ENCODE measurements around the gene EDNRA. TPM values are rescaled to one million over a fixed set of nuclear protein-coding genes. Genes with fewer than 3 reads are reported as not detected.
A peak's percentile ranks its signal among the peaks of the same experiment; 100 is the strongest.

EDNRA gene
- total and polyA plus RNA-seq, 2 of the 8 experiments (the other 6 are each of a cell fraction or from before 2014, with no cell fraction given) = 1.7 to 3.3 TPM

DNA sequence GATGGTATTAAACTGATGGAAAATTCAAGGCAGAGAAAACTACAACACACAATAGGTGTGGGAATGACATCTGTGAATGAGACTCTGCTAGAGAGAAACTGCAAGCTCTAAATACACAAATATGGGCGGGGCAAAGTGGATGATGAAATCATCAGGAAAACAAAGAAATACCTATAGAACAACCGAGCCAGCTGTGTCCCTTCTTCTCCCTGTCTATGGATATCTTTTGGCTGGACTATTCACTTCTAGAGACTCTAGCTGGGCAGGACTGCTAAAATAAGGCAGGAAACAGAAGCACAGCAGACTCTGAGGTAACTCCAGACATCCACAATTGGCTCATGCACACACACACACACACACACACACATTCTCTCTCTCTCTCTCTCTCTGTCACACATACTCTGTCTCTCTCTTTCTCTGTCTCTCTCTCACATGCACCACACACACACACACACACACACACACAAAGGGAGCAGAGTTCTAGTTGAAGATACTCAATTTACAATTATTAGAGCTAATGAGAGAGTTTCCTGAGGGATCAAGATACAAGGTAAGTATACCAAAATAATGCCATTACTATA lies 27.2 kb upstream of the EDNRA start:
- H3K4ac ChIP-seq (replicated peaks; ENCODE audit: insufficient read length, low read depth, low read length) = no peak overlapping the region
- TF ChIP-seq TCF12 (IDR thresholded peaks at IDR 0.05; ENCODE audit: low read depth, low read length) = no peak
- TF ChIP-seq CEBPB (IDR thresholded peaks at IDR 0.05; ENCODE audit: low read depth, low read length) = peak; percentile 70
- H3K27ac ChIP-seq (ENCODE audit: low read depth, low read length) = no peak overlapping the region
- H3K18ac ChIP-seq (ENCODE audit: extremely low read depth, low read length) = no peak overlapping the region
- no peak overlapping the region for H4K91ac ChIP-seq (replicated peaks; ENCODE audit: insufficient read length, low read length)
- no peak overlapping the region for H2BK20ac ChIP-seq (ENCODE audit: low read length)
- H2BK15ac ChIP-seq (ENCODE audit: low read length) = no peak overlapping the region
- no peak overlapping the region for H2BK120ac ChIP-seq (replicated peaks; ENCODE audit: low read depth, low read length)
- no peaks in the 10 kb centered on the region for H3K79me1 ChIP-seq (ENCODE audit: low read depth, low read length)
- no peak overlapping the region for H3K56ac ChIP-seq (replicated peaks; ENCODE audit: insufficient read length, low read depth, low read length)
- no peak overlapping the region for H3K4me3 ChIP-seq (ENCODE audit: extremely low read depth in 1 of 4, insufficient read depth in 2 of 4, low read depth in 3 of 4, low read length in 4 of 4)
- no peak overlapping the region for H3K4me2 ChIP-seq (ENCODE audit: insufficient read depth in 1 of 2, low read depth in 2 of 2, low read length in 2 of 2)
- no peaks in the 10 kb centered on the region; the same call in 1 of the 2 replicates for H3K23me2 ChIP-seq (ENCODE audit: low read depth, low read length)
- H4K8ac ChIP-seq (ENCODE audit: extremely low read depth, insufficient read depth, low read length) = no peak overlapping the region
- ChIA-PET CTCF (ENCODE audit: partially characterized antibody) (no interaction called here), POLR2A (ENCODE audit: partially characterized antibody) (interaction anchor here (0.6 to 1.0 kb wide), 2 partner anchors 28 to 119 kb away, joined by 4 to 5 read pairs; partner anchors contain the start of gene EDNRA)
- H3K14ac ChIP-seq (ENCODE audit: insufficient read length) = no peak overlapping the region
- DNase-seq (ENCODE audit: low read depth in 1 of 2, low spot score in 2 of 2) (no peak), FAIRE-seq (no peak)
- no peaks in the 10 kb centered on the region for H3K4me1 ChIP-seq (replicated peaks in 1 of 4; ENCODE audit: control insufficient read depth in 3 of 4, insufficient read depth in 4 of 4, low read length in 3 of 4)
- H2BK5ac ChIP-seq (ENCODE audit: low read depth, low read length) = no peak overlapping the region
- H4K20me1 ChIP-seq (replicated peaks in 1 of 2; ENCODE audit: control insufficient read depth in 1 of 2, insufficient read depth in 2 of 2, low read length in 2 of 2) = no peaks in the 10 kb centered on the region
- H3K9ac ChIP-seq (replicated peaks in 1 of 4; ENCODE audit: extremely low read depth in 1 of 4, low read depth in 3 of 4, low read length in 3 of 4) = no peak overlapping the region
- H4K5ac ChIP-seq (ENCODE audit: insufficient read length, low read depth, low read length) = no peak overlapping the region
- 78% methylated on average over 2 of the region's 2 CpGs; no CpG with 5 or more reads in 1 of the 2 experiments for WGBS, 2 experiments (ENCODE audit: extremely low coverage in 1 of 2, insufficient coverage in 1 of 2, insufficient read length in 1 of 2, insufficient replicate concordance in 2 of 2, low coverage in 1 of 2, low lambda C conversion rate in 2 of 2, missing lambda C conversion rate in 1 of 2)
- H2AFZ ChIP-seq (ENCODE audit: low read length) = no peak overlapping the region
- no peaks in the 10 kb centered on the region for H3K27me3 ChIP-seq (replicated peaks in 1 of 4; ENCODE audit: control insufficient read depth in 3 of 4, extremely low read depth in 1 of 4, insufficient read depth in 3 of 4, low read length in 3 of 4)
- no peak overlapping the region for H2AK5ac ChIP-seq (ENCODE audit: low read depth, low read length)
- no peaks in the 10 kb centered on the region for H3K9me3 ChIP-seq (ENCODE audit: insufficient read depth in 2 of 2, low read depth in 1 of 2, low read length in 1 of 2)
- H3K23ac ChIP-seq (ENCODE audit: insufficient read length) = no peak overlapping the region
- no peaks in the 10 kb centered on the region for H3K36me3 ChIP-seq (ENCODE audit: control insufficient read depth in 2 of 4, insufficient read depth in 4 of 4, low read length in 3 of 4)
- H2BK12ac ChIP-seq (ENCODE audit: low read depth, low read length) = no peak overlapping the region
- no peaks in the 10 kb centered on the region for H3K79me2 ChIP-seq (ENCODE audit: control insufficient read depth in 1 of 2, insufficient read depth in 2 of 2, low read length in 2 of 2)

Data from H1 (cell line).